Activated CD4-positive, CD25-positive, alpha-beta regulatory T cell treated with anti-CD3 and anti-CD28 coated beads, Interleukin-2, amount 50 U/mL, for 24 hours (primary cell): ENCODE measurements around the gene REXO1.
A peak's percentile ranks its signal among the peaks of the same experiment; 100 is the strongest.
"Not testable (repeated sequence)": the region's sequence is repeated elsewhere in the genome, so short reads cannot be mapped to it uniquely, and the experiment has no call there.

Source experiments
- ATAC-seq, 2 donors: fragments of 150-1000 bp; cut with Tn5 transposase; one replicate each; pipeline ENCODE4 v1.10.0; 2021; ENCODE audit warnings: mild to moderate bottlenecking in 1 of 2, moderate library complexity in 1 of 2

REXO1 gene

DNA sequence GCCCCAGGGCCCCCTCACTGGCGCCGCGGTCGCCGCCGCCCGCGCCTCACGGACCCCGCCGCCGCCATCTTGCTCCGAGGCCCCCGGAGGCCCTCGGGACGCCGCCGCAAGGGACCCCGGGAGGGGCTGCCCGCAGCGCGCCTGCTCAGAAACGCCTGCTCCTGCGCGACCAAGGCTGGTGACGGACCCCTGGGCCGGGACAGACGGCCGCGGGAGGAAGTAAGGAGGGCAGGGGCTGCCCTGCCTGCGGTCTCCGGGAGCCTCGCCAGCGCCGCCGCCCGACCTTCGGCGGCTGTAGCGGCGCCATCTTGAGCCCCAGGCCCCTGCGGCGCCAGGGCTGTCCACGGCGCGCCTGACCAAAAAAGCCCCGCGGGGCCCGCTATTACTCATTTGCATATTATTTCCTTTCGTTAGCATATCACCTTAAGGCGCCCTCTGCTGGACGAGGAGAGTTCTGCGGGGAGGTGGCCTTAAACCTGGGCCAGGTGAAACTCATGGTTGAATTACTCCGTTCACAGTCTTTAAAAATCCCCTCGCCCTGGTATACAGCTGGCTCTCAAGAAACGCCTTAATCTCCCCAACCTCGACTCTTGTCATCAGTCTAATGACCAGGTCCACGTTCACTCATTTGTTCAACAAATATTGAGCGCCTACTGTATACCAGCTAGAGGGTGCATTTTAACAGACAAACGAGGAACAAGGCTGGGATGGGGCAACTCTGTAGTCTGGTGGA lies at the start of gene REXO1:
Gene REXO1 (minus strand): TSS at position 85 of the 733 bp plus-strand sequence. CDS start 125 bp downstream, outside the sequence.
- ATAC-seq, result peak; percentile 81

DNA sequence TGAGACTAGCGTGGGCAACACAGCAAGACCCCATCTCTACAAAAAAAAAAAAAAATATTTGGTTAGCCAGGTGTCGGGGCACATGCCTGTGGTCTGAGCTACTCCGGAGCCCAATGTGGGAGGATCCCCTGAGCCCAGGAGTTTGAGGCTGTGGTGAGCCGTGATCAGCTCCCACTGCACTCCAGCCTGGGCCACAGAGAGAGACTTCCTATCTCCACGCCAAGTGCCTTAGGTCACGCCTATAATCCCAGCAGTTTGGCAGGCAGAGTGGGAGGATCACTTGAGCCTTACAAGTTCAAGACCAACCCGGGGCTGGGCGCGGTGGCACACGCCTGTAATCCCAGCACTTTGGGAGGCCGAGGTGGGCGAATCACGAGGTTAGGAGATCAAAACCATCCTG lies 48.2 kb upstream of the REXO1 start:
- ATAC-seq, result no peak

- ATAC-seq, result no peak
Observed at GRCh38 chr19:1893791-1894190, 45.5 kb upstream of the REXO1 start.

GRCh38 chr19:1889907-1890306 lies 41.6 kb upstream of the REXO1 start:
- ATAC-seq, result no peak

DNA sequence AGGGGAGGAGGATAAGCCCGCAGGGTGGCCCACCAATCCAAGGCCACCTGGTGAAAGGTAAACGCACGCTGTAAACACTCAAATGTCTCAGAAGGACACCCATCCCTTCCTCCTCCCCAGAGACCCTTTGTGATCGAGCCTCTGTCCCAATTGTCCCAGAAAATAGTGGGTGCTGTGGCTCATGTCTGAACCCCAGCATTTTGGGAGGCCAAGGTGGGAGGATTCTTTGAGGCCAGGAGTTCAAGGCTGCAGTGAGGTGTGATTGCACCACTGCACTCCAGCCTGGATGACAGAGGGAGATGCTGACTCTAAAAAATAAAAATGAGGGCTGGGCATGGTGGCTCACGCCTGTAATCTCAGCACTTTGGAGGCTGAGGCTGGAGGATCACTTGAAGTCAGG lies 40.1 kb upstream of the REXO1 start:
- ATAC-seq, result no peak

DNA sequence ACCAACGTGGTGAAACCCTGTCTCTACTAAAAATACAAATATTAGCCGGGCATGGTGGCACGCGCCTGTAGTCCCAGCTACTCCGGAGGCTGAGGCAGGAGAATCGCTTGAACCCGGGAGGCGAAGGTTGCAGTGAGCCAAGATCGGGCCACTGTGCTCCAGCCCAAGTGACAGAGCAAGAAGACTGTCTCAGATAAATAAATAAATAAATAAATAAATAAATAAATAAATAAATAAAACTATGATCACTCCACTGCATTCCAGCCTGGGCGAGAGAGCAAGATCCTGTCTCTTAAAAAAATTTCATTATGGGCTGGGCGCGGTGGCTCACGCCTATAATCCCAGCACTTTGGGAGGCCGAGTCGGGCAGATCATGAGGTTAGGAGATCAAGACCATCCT lies 38.1 kb upstream of the REXO1 start:
- not testable (repeated sequence) for ATAC-seq

DNA sequence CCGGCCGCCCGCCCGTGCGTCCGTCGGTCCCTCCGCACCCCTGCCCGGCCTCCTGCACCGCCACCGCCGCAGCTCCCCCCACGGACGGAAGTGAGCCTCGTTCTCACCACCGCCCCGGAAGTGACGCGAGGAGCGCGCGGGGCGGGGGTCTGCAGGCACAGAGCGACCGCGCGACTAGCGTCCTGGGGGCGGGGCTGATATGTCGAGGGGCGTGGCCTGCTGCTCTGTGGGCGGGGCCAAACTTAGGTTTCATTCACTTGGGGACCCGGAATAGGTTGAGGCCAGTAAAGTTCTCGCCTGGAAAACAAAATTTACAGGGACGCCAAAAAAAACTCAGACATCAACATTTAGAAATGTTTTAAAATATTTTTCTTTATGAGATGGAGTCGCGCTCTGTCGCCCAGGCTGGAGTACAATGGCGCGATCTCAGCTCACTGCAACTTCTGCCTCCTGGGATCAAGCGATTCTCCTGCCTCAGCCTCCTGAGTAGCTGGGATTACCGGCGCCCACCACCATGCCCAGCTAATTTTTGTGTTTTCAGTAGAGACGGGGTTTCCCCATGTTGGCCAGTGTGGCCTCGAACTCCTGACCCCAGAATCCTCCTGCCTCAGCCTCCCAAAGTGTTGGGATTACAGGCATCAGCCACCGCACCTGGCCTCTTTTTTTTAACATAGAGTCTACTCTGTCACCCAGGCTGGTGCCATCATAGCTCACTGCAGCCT lies 37.3 kb upstream of the REXO1 start, which contains the start of gene ABHD17A:
Gene ABHD17A (minus strand): TSS at position 99 of the 722 bp plus-strand sequence. CDS start 3,930 bp downstream, outside the sequence.
- ATAC-seq, result peak; percentile 90 to 91

DNA sequence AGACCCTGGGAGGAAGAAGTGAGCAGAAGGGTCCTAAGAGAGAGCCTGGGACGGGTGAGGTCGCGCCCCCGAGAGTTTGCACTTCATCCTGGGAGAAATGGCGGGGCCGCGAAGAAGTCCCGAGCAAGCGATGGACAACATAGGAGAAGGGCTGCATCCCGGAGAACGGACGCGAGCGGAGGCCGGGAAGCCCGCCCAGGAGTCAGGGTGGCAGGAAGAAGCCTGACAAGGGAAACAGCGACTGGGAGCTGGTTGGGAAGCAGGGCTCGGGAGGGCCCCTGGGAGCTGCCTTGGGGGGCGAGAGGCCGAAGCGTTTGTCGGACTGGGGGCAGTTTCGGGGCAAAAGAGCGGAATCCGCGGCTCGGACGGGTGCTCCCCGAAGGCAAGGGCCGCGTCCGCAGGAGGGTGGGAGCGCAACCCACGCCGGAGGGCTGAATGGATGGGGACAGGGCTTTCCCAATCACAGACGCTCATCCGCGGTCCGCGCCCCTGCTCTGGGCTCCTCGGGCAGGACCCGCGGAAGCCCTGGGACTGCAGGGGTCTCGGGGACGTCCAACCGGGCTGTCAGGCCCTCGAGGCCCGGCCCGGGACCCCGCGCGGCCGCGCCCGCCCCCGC lies 36.5 kb upstream of the REXO1 start:
- ATAC-seq, result no peak

DNA sequence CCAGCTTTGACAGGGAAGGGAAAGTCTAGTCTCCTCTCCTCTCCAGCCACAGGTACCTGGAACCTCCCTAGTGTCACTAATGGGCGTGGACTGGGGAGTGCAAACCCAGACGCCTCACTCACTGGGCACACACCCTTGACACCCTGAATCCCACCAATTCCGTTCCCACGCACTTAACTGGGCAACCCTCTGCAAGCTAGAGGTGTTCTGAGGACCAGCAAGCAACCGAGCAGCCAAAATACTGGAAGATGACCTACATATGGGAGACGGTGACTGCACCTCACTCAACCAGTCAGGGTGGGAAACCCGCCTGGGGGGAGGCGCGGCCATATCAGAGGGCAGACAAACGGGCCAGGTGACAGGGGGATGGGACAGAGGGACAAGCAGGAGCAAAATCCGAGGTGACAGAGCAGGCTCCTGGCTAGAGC lies 36.0 kb upstream of the REXO1 start:
- ATAC-seq, result peak; percentile 17 to 19

- ATAC-seq, result no peak
Observed at GRCh38 chr19:1883784-1884183, 35.5 kb upstream of the REXO1 start.

- no peak for ATAC-seq
Observed at GRCh38 chr19:1882786-1883692, 34.8 kb upstream of the REXO1 start.

- ATAC-seq, result peak; percentile 33 to 52
Observed at GRCh38 chr19:1882089-1882785, 34.0 kb upstream of the REXO1 start.

DNA sequence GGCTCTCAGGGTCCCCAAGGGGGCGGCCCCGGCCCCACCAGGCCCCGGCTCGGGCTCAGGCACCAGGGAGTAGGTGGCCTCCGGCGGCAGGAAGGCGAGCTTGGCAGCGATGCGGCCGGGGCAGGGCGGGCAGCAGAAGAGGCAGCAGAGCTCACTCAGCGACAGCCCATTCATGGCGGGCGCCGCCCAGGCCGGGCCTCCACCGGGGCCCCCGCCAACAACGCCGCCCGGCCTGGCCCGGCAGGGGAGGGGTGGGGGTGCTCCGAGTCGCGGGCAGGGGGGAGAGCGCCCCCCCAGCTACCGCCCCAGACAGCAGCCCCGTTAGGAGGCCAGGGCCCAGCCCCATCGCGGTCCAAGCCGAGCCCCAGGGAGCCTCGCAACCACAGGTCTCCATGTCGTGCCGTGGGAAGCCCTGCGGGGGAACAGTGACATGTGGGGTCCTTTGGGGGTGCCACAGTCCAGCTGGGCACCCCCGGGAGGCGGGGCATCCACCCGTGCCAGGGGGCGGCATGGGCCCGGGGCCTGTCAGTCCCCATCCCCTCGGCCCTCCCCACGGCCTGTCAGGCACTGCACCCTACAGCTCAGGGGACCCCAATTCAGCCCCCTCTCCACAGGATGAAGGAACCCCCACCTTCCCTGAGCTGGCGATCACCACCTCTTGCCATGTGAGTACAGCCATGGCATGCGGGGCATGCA lies 33.3 kb upstream of the REXO1 start:
- ATAC-seq, result not testable (repeated sequence)

- ATAC-seq, result no peak
Observed at GRCh38 chr19:1880611-1881392, 32.5 kb upstream of the REXO1 start.

GRCh38 chr19:1879982-1880381 lies 31.7 kb upstream of the REXO1 start:
- ATAC-seq, result not testable (repeated sequence)

DNA sequence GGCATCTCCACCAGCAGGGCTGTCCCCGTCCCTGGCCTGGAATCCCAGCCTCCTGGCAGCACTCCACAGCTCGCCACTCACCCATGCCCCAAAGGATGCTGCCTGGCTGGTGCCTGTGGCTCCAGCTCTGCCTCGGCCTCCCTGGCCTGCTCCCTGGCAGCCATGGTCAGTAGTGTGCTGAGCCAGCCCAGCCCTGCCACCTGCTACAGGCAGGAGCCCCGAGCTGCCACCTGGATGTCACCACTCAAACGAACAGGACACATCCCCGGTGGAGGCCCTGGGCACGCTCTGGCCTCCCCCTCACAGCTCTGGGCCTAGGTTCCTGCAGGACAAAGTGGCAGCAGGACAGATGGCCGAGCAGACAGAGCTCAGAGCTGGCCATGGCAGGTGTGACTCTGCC lies 30.3 kb upstream of the REXO1 start:
- not testable (repeated sequence) for ATAC-seq

GRCh38 chr19:1877280-1877660 lies 29.0 kb upstream of the REXO1 start:
- not testable (repeated sequence) for ATAC-seq

DNA sequence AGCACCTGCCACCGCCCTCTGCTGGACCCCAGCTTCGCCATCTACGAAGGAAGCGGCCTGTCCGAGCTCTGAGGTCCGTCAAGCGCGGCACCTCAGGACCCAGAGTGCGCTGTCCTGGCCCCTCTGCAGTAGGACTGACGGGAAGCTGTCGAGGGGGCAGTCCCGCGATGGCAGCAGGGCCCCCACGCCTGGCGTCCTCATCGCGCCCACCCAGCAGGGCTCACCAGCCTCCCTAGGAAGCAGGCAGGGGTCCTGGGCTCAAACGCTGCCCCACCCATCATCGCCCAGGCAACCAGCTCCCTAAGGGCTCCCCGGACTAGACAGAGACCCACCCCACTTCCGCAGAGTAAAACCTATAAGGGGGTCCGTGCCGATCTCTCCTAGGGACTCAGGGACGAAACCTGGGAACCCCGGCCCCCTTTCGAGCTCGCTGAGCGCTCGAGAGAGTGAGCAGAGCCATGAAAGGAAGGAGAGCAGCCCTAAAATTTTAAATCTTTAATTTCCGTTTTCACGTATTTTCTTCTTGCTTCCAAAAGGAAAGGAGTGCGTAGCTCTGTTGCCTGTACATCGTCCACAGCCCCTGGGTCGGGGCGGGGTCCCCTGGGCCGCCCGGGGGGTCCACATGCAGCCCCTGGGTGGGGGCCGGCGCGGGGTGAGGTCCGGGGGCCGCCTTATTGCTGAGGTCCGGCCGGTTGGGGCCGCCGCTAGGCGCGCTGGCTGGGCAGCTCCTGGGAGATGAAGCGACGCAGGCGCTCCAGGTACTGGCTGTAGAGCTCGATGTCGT lies 28.4 kb upstream of the REXO1 start:
- peak; percentile 2 to 3 for ATAC-seq
